Trophoblast cell (in vitro differentiated cells and primary cell): Measurements from ENCODE around the gene YIPF2.
"Not testable (repeated sequence)": the region's sequence is repeated elsewhere in the genome, so short reads cannot be mapped to it uniquely, and the experiment has no call there.

ENCODE experiments used
- DNase-seq, 2 donors: peaks; one replicate each; pipeline ENCODE4 v3.0.0-alpha.2; 2016
- H2AFZ ChIP-seq: 2 replicates; pipeline ENCODE4 v1.6.1; 2013; ENCODE audit warnings: low read length, moderate library complexity, mild to moderate bottlenecking; ENCODE audit not compliant: insufficient read depth, poor library complexity
- H2AK5ac ChIP-seq: 2 replicates; pipeline ENCODE4 v1.6.1; 2013; ENCODE audit warnings: mild to moderate bottlenecking, low read length
- H2BK120ac ChIP-seq: 2 replicates; pipeline ENCODE4 v1.6.1; 2013; ENCODE audit warnings: low read length, mild to moderate bottlenecking, moderate library complexity; ENCODE audit not compliant: insufficient read depth, poor library complexity
- H2BK12ac ChIP-seq: 2 replicates; pipeline ENCODE4 v1.6.1; 2013; ENCODE audit warnings: mild to moderate bottlenecking, low read length, moderate library complexity
- H2BK5ac ChIP-seq: 2 replicates; pipeline ENCODE4 v1.6.1; 2013; ENCODE audit warnings: low read length, low read depth, moderate library complexity, mild to moderate bottlenecking; ENCODE audit not compliant: poor library complexity
- H3K14ac ChIP-seq: 2 replicates; pipeline ENCODE4 v1.6.1; 2013; ENCODE audit warnings: mild to moderate bottlenecking, low read length
- H3K18ac ChIP-seq: 2 replicates; pipeline ENCODE4 v1.6.1; 2013; ENCODE audit warnings: mild to moderate bottlenecking, low read length
- H3K23ac ChIP-seq: 2 replicates; pipeline ENCODE4 v1.6.1; 2013; ENCODE audit warnings: low read length
- H3K27ac ChIP-seq: 2 replicates; pipeline ENCODE4 v1.5.1; 2013; ENCODE audit warnings: low read depth, mild to moderate bottlenecking, inconsistent platforms, low read length, moderate library complexity
- H3K27me3 ChIP-seq: 2 replicates; pipeline ENCODE4 v1.6.1; 2013; ENCODE audit warnings: inconsistent platforms, mild to moderate bottlenecking, low read length, moderate library complexity; ENCODE audit not compliant: insufficient read depth
- H3K36me3 ChIP-seq, 2 experiments: 1 replicate in 1 of 2; 2 replicates in 1 of 2; pipeline ENCODE4 v1.6.1; 2013; ENCODE audit warnings: low read length in 2 of 2, mild to moderate bottlenecking in 2 of 2, moderate library complexity in 1 of 2; ENCODE audit not compliant: insufficient read depth in 2 of 2, control insufficient read depth in 1 of 2
- H3K4ac ChIP-seq: 2 replicates; pipeline ENCODE4 v1.6.1; 2013; ENCODE audit warnings: low read depth, mild to moderate bottlenecking, low read length, moderate library complexity
- H3K4me1 ChIP-seq, 2 experiments: 1 replicate in 1 of 2; 2 replicates in 1 of 2; pipeline ENCODE4 v1.6.1; 2013; ENCODE audit warnings: low read length in 2 of 2, mild to moderate bottlenecking in 2 of 2, moderate library complexity in 1 of 2; ENCODE audit not compliant: insufficient read depth in 2 of 2, control insufficient read depth in 1 of 2
- H3K4me2 ChIP-seq: 2 replicates; pipeline ENCODE4 v1.6.1; 2013; ENCODE audit warnings: inconsistent platforms, mild to moderate bottlenecking, low read length, moderate library complexity
- H3K4me3 ChIP-seq: 2 replicates; pipeline ENCODE4 v1.5.1; 2013; ENCODE audit warnings: mild to moderate bottlenecking, low read depth, low read length, inconsistent platforms
- H3K79me1 ChIP-seq: one replicate; pipeline ENCODE4 v1.6.1; 2013; ENCODE audit warnings: low read length
- H3K79me2 ChIP-seq: 2 replicates; pipeline ENCODE4 v1.6.1; 2013; ENCODE audit warnings: low read length, mild to moderate bottlenecking; ENCODE audit not compliant: control insufficient read depth, insufficient read depth, poor library complexity
- H3K9ac ChIP-seq: 2 replicates; pipeline ENCODE4 v1.6.1; 2013; ENCODE audit warnings: mild to moderate bottlenecking, low read length
- H3K9me3 ChIP-seq: 2 replicates; pipeline ENCODE4 v1.6.1; 2013; ENCODE audit warnings: low read depth, mild to moderate bottlenecking, control low read depth, inconsistent platforms, low read length; ENCODE audit not compliant: insufficient read depth
- H4K12ac ChIP-seq: 2 replicates; pipeline ENCODE4 v1.6.1; 2013; ENCODE audit warnings: low read depth, mild to moderate bottlenecking, low read length, moderate library complexity
- H4K8ac ChIP-seq: 2 replicates; pipeline ENCODE4 v1.6.1; 2013; ENCODE audit warnings: low read depth, mild to moderate bottlenecking, low read length, moderate library complexity
- H4K91ac ChIP-seq: one replicate; pipeline ENCODE4 v1.6.1; 2013; ENCODE audit warnings: low read depth, mild to moderate bottlenecking, low read length, moderate library complexity
- WGBS: extraction: QIAGEN DNeasy Blood & Tissue Kit; methylation state at CpG from one replicate; pipeline ENCODE4 v1.1.7; 2013; ENCODE audit warnings: missing lambda C conversion rate; ENCODE audit not compliant: insufficient read length, insufficient coverage; ENCODE audit errors: extremely low coverage; 5-methylcytosine and 5-hydroxymethylcytosine counted together

YIPF2 gene

GRCh38 chr19:10882108-10882457 is 46.4 kb downstream of the YIPF2 start:
- Histone ChIP-seq H3K4ac (peak overlapping the region; percentile 12), H4K12ac (no peak overlapping the region), H4K91ac (peak overlapping the region; percentile 60), H3K4me3 (no peak overlapping the region), H2BK5ac (no peak overlapping the region), H3K27ac (peak overlapping the region; percentile 0), H4K8ac (no peak overlapping the region), H3K4me2 (peak overlapping the region; percentile 18), H3K23ac (no peak overlapping the region), H2BK12ac (peak overlapping the region; percentile 62), H3K9ac (no peak overlapping the region), H3K18ac (peak overlapping the region; percentile 3), H2AK5ac (no peak overlapping the region), H3K79me2 (peaks cover 27% of the 10 kb centered on the region), H2BK120ac (peak overlapping the region; percentile 21), H3K14ac (peak overlapping the region; percentile 33), H3K27me3 (no peaks in the 10 kb centered on the region), H3K79me1 (peaks cover 34% of the 10 kb centered on the region), H2AFZ (peak overlapping the region; percentile 19), H3K9me3 (no peaks in the 10 kb centered on the region), H3K4me1 (peaks cover 60 to 64% of the 10 kb centered on the region in 2 experiments), H3K36me3 (no peaks in the 10 kb centered on the region)
- no CpG with 5 or more reads among the region's 9 CpGs for WGBS
- no peak for DNase-seq

GRCh38 chr19:10881403-10882107 is 46.9 kb downstream of the YIPF2 start:
- Histone ChIP-seq H3K9me3 (no peaks in the 10 kb centered on the region), H3K18ac (peak overlapping the region; percentile 3), H3K9ac (no peak overlapping the region), H3K36me3 (peaks cover 0 to under 1% of the 10 kb centered on the region in 2 experiments), H4K12ac (no peak overlapping the region), H3K79me1 (peaks cover 33% of the 10 kb centered on the region), H3K4me2 (peak overlapping the region; percentile 32), H3K23ac (no peak overlapping the region), H3K4me1 (peaks cover 56 to 61% of the 10 kb centered on the region in 2 experiments), H4K91ac (peak overlapping the region; percentile 28), H3K27ac (peak overlapping the region; percentile 10), H3K4ac (peak overlapping the region; percentile 42), H3K14ac (peak overlapping the region; percentile 33), H2AK5ac (no peak overlapping the region), H2BK5ac (peak overlapping the region; percentile 42), H3K27me3 (no peaks in the 10 kb centered on the region), H4K8ac (no peak overlapping the region), H2BK12ac (peak overlapping the region; percentile 62), H2BK120ac (peak overlapping the region; percentile 21), H3K79me2 (peaks cover 26% of the 10 kb centered on the region), H3K4me3 (no peak overlapping the region), H2AFZ (peak overlapping the region; percentile 19)
- no CpG with 5 or more reads among the region's 14 CpGs for WGBS
- DNase-seq, result no peak

DNA sequence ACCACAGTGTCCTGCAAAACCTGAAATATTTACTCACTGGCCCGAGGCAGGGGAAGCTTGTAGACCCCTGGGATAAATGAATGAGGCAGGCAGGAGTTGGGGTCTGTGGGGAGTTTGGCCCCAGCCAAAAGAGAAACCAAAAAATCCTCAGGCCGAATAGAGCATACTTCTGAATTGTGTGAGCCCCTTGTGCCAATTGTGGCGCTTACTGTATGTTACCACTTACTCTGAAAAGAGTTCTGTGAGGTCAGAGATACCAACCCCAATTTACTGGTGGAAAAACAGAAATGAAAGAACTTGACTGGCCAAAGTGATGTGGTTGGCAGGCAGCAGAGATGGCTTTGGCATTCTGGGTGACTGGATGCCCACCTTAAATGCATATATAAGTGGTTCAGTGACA is 50.2 kb downstream of the YIPF2 start:
- H2AFZ ChIP-seq, result no peak overlapping the region
- peaks cover 42 to 52% of the 10 kb centered on the region in 2 experiments for H3K4me1 ChIP-seq
- no peak overlapping the region for H4K12ac ChIP-seq
- no CpG with 5 or more reads among the region's 3 CpGs for WGBS
- no peak overlapping the region for H3K4me2 ChIP-seq
- no peak overlapping the region for H3K4me3 ChIP-seq
- no peak for DNase-seq
- peaks cover 25% of the 10 kb centered on the region for H3K79me2 ChIP-seq
- no peak overlapping the region for H4K8ac ChIP-seq
- H3K23ac ChIP-seq, result no peak overlapping the region
- no peak overlapping the region for H3K18ac ChIP-seq
- H3K27ac ChIP-seq, result no peak overlapping the region
- H3K27me3 ChIP-seq, result no peaks in the 10 kb centered on the region
- no peak overlapping the region for H2AK5ac ChIP-seq
- H3K79me1 ChIP-seq, result peaks cover 20% of the 10 kb centered on the region
- peaks cover 0 to 5% of the 10 kb centered on the region in 2 experiments for H3K36me3 ChIP-seq
- H4K91ac ChIP-seq, result no peak overlapping the region
- no peak overlapping the region for H3K14ac ChIP-seq
- H2BK5ac ChIP-seq, result no peak overlapping the region
- no peak overlapping the region for H2BK120ac ChIP-seq
- peak overlapping the region; percentile 44 for H3K4ac ChIP-seq
- no peaks in the 10 kb centered on the region for H3K9me3 ChIP-seq
- no peak overlapping the region for H3K9ac ChIP-seq
- no peak overlapping the region for H2BK12ac ChIP-seq

GRCh38 chr19:10877608-10878007 is 50.8 kb downstream of the YIPF2 start:
- not testable (repeated sequence) for H3K4me3 ChIP-seq, H3K14ac ChIP-seq, H3K18ac ChIP-seq, H3K9ac ChIP-seq, H3K23ac ChIP-seq, H3K36me3 ChIP-seq, H4K8ac ChIP-seq, H2BK120ac ChIP-seq, H3K9me3 ChIP-seq, DNase-seq, H4K12ac ChIP-seq, H4K91ac ChIP-seq, H2BK5ac ChIP-seq, H2BK12ac ChIP-seq, H3K27ac ChIP-seq, H2AFZ ChIP-seq, H3K27me3 ChIP-seq, H2AK5ac ChIP-seq, H3K4me2 ChIP-seq
- H3K79me1 ChIP-seq, result peaks cover 14% of the 10 kb centered on the region
- H3K4me1 ChIP-seq, result peaks cover 36 to 46% of the 10 kb centered on the region in 2 experiments
- H3K4ac ChIP-seq, result peak overlapping the region; percentile 35
- no CpG with 5 or more reads among the region's 9 CpGs for WGBS
- peaks cover 28% of the 10 kb centered on the region for H3K79me2 ChIP-seq
